Heart right ventricle (tissue), 16 donors: ENCODE measurements around the gene LUZP2. TPM values are rescaled to one million over a fixed set of nuclear protein-coding genes. Genes with fewer than 3 reads are reported as not detected.

Experiments
- ATAC-seq, 8 donors: fragments of 200-7000 bp; cut with Tn5 transposase; one replicate each; pipeline ENCODE4 v1.9.1; 2020; ENCODE audit warnings: mild to moderate bottlenecking in 8 of 8, moderate library complexity in 8 of 8, moderate number of reproducible peaks in 1 of 8
- DNase-seq, 2 donors: peaks; one replicate each; pipeline ENCODE4 v3.0.0-alpha.2; 2020
- H3K27ac ChIP-seq, 10 donors: fragments of 200-600 bp; sonication (generic) in 2 of 10; one replicate each; pipeline versions ENCODE4 v1.5.0 to v1.8.0; 2020 to 2022; ENCODE audit warnings: mild to moderate bottlenecking in 3 of 10
- H3K27me3 ChIP-seq, 7 donors: fragments of 200-600 bp; one replicate each; pipeline ENCODE4 v1.8.0; 2021 to 2022; ENCODE audit warnings: mild to moderate bottlenecking in 2 of 7
- H3K36me3 ChIP-seq, 9 donors: fragments of 200-600 bp; sonication (generic) in 1 of 9; one replicate each; pipeline versions ENCODE4 v1.5.0 to v1.8.0; 2020 to 2022; ENCODE audit warnings: mild to moderate bottlenecking in 2 of 9
- H3K4me1 ChIP-seq, 9 donors: fragments of 200-600 bp; sonication (generic) in 1 of 9; one replicate each; pipeline versions ENCODE4 v1.5.0 to v1.8.0; 2020 to 2022; ENCODE audit warnings: mild to moderate bottlenecking in 4 of 9
- H3K4me3 ChIP-seq, 10 donors: fragments of 200-600 bp; sonication (generic) in 2 of 10; one replicate each; pipeline versions ENCODE4 v1.5.0 to v1.8.0; 2020 to 2022; ENCODE audit warnings: mild to moderate bottlenecking in 7 of 10, moderate library complexity in 2 of 10
- H3K9me3 ChIP-seq, 11 donors: fragments of 200-600 bp in 10 of 11; sonication (generic) in 2 of 11; one replicate each; pipeline versions ENCODE4 v1.5.0 to v1.8.0; 2013 to 2022; ENCODE audit warnings: mild to moderate bottlenecking in 2 of 11, control low read depth in 1 of 11, moderate library complexity in 1 of 11
- WGBS, 2 donors: extraction: QIAGEN DNeasy Blood & Tissue Kit; methylation state at CpG; one replicate each; pipeline ENCODE4 v1.1.7; 2013; ENCODE audit warnings: inconsistent platforms in 1 of 2; 5-methylcytosine and 5-hydroxymethylcytosine counted together
- intact Hi-C, 10 donors: fragments of 100-400 bp; cut with DNase I; formaldehyde crosslinking; loops; one replicate each; pipeline versions ENCODE4 v1.11.1 to v1.14.2; 2022
- polyA plus RNA-seq, 2 donors: library from polyadenylated mRNA; stranded (reverse); fragments of 200-250 nt; gene quantifications; one replicate each; pipeline ENCODE4 v1.2.3, GENCODE V29; 2013
- total RNA-seq, 10 donors: library from RNA; stranded (reverse); fragmentation: NEBNext Ultra II Directional in 3 of 10; extraction: Animal tissue kit (Norgen Biotek cat#: 25700) in 3 of 10; gene quantifications; one replicate each; pipeline versions ENCODE4 v1.2.1 to v1.2.4, GENCODE V29; 2021 to 2023
- TF ChIP-seq, protein P1 (sequence below), 9 donors: fragments of 200-600 bp; sonication (generic) in 2 of 9; IDR thresholded peaks; one replicate each; pipeline versions ENCODE4 v1.5.0 to v1.8.0; 2021 to 2022; ENCODE audit warnings: antibody characterized with exemption in 9 of 9, mild to moderate bottlenecking in 5 of 9, moderate library complexity in 1 of 9
- donor health status: Arrhythmogenic right ventricular cardiomyopathy.
- donor health status: ischemic (EF 13 %, LVEDD 7.1; RV severe dilation, severe dysfunction).
- donor health status: healthy with polysubstance abuse.
- donor health status: DM: no; HTN: yes; CAD: no.
- donor health status: DM: no; HTN: no; CAD: no.
- donor health status: ischemic (EF 25% LVEDD 6.9; RV normal size, moderate dysfunction).
- donor health status: ischemic (EF 25% LVEDD 5.7; RV mildly dilated, moderate dysfunction).
- donor health status: healthy.
- donor health status: DM: yes; HTN: yes; CAD: no.
- donor health status: Ischemic cardiomyopathy.
- donor health status: ischemic (EF 35%, LVEDD 5.7; RV mildly dilated, moderate dysfunction).
- donor health status: nonischemic (EF 11% LVEDD 7.7; RV severe dilation, severe dysfunction).
- donor health status: DM: yes; HTN: yes; CAD: no.
- donor health status: PGD.
- donor health status: ischemic (EF 29% LVEDD 5.4; RV normal size, mild dysfunction).
- donor health status: nonischemic (EF 23%, LVEDD 6.1; RV moderate dilation, normal function).

LUZP2 gene
- total and polyA plus RNA-seq, 12 donors, result 0.07 to 0.46 (median 0.18) TPM; not detected in 6

DNA sequence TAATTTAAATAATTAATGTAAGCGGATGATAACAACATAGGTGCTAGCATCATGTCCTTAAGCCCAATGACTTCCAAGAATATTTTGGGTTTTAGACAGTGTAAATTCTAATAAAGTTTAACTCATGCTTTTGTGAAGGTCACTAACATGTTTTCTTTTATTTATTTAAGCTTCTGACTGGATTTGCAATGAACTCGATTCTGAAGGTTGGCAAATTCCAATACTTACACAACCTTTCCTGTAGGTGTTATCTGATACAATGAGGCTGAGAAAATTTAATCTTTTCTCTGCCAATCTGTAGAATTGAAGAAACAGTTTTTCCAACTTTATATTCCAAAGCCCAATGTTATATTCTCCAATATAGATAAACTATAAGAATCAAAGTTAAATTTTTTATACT, 311.3 kb downstream of the LUZP2 start:
- Histone ChIP-seq H3K36me3 (no peaks in the 10 kb centered on the region), H3K27ac (no peak overlapping the region), H3K4me3 (no peak overlapping the region), H3K27me3 (no peaks in the 10 kb centered on the region), H3K4me1 (no peaks in the 10 kb centered on the region), H3K9me3 (peaks cover 0 to 6% (median 0%) of the 10 kb centered on the region in 11 donors)
- TF ChIP-seq, protein P1, sequence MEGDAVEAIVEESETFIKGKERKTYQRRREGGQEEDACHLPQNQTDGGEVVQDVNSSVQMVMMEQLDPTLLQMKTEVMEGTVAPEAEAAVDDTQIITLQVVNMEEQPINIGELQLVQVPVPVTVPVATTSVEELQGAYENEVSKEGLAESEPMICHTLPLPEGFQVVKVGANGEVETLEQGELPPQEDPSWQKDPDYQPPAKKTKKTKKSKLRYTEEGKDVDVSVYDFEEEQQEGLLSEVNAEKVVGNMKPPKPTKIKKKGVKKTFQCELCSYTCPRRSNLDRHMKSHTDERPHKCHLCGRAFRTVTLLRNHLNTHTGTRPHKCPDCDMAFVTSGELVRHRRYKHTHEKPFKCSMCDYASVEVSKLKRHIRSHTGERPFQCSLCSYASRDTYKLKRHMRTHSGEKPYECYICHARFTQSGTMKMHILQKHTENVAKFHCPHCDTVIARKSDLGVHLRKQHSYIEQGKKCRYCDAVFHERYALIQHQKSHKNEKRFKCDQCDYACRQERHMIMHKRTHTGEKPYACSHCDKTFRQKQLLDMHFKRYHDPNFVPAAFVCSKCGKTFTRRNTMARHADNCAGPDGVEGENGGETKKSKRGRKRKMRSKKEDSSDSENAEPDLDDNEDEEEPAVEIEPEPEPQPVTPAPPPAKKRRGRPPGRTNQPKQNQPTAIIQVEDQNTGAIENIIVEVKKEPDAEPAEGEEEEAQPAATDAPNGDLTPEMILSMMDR (IDR thresholded peaks at IDR 0.05), result no peak
- intact Hi-C loops, result no loop called here
- WGBS, 2 donors, result 76 to 84% methylated on average over 2 of the region's 2 CpGs
- no peak for DNase-seq
- no peak for ATAC-seq

DNA sequence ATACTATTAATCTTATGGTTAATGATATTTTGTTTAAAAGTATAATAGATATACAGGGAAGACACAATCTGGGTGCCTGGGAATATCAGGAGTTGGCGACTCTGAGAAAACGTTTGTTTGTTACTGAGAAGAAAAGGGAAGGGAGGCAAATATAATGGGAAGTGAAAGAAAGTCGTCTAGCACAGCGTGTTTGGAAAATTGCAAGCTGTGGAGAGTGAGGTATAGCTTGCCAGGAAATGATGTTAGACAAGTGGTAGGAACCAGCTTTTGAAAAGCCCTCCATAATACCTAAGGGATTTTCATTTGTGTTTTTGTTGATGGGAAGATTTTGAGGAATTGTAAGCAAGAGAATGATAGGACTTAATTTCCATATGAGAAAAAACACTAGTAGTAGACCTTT, 322.2 kb downstream of the LUZP2 start:
- no peaks in the 10 kb centered on the region for H3K27me3 ChIP-seq
- intact Hi-C loops, result no loop called here
- H3K4me3 ChIP-seq, result no peak overlapping the region
- DNase-seq (no peak), ATAC-seq (no peak)
- H3K36me3 ChIP-seq, result no peaks in the 10 kb centered on the region
- TF ChIP-seq, protein P1 (IDR thresholded peaks at IDR 0.05), result no peak
- WGBS, 2 donors, result 23 to 37% methylated on average over 4 of the region's 4 CpGs
- H3K9me3 ChIP-seq, result no peaks in the 10 kb centered on the region
- H3K27ac ChIP-seq, result no peak overlapping the region
- no peaks in the 10 kb centered on the region for H3K4me1 ChIP-seq

DNA sequence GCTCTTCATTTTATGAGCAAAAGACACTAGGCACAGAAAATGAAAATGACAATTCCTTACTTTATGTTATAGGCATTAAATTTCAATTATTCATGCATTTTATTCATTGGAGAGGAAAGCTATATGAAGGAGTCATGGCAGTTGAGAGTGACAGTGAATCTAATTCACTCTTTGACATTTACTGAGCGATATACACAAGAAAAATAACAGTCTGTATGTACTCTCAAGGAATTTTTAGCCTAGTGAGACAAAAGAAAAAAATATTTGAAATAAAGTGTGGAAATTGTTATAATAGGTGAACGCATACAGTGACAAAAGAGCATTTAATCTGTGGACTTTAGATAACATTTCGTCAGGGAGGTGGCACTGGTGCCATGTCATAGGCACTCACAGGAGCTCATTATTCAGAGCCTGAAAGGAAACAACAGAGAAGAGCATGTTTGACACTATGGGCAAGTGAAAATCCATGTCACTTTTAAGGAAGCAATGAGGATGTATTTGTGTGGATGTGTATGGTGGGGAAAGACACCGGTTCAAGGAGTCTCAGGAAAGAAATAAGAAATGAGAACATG, 323.1 kb downstream of the LUZP2 start:
- intact Hi-C loops, result no loop called here
- TF ChIP-seq, protein P1 (IDR thresholded peaks at IDR 0.05), result no peak
- whole genome bisulfite sequencing, 2 donors, result 71 to 72% methylated on average over 4 of the region's 4 CpGs

DNA sequence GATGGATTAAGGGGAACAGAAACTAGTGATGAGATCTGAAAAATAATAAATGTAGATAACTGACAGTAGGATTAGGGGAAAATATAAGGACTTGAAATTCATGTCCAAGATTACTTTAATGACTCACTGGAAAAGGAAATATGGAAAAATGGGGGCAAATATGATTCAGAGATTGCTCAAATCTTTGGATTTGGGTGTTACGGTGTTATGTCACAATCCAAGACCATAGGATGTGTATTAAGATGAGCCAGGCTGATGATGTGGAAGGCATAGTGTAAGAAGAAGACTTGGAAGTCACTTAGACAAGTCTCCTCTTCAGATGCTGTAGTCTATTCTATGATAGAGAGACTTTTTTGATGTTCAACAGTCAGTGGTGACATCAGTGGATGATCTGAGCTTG, 323.7 kb downstream of the LUZP2 start:
- TF ChIP-seq, protein P1 (IDR thresholded peaks at IDR 0.05), result no peak
- Histone ChIP-seq H3K36me3 (no peaks in the 10 kb centered on the region), H3K27me3 (no peaks in the 10 kb centered on the region), H3K4me3 (no peak overlapping the region), H3K4me1 (no peaks in the 10 kb centered on the region), H3K9me3 (no peaks in the 10 kb centered on the region), H3K27ac (no peak overlapping the region)
- DNase-seq, result no peak
- intact Hi-C loops, result no loop called here
- ATAC-seq, result no peak
- 94% methylated on average over 1 of the region's 1 CpG for WGBS, 2 donors

More for the DNA sequence above, 323.1 kb downstream of the LUZP2 start:
- Histone ChIP-seq H3K27ac (no peak overlapping the region), H3K4me1 (no peaks in the 10 kb centered on the region), H3K36me3 (no peaks in the 10 kb centered on the region), H3K27me3 (no peaks in the 10 kb centered on the region), H3K9me3 (no peaks in the 10 kb centered on the region), H3K4me3 (no peak overlapping the region)
- DNase-seq (no peak), ATAC-seq (no peak)
